ENCODE measurements around the gene LYRM1. TPM values are rescaled to one million over a fixed set of nuclear protein-coding genes. Genes with fewer than 3 reads are reported as not detected.

Gene LYRM1
- total and polyA plus RNA-seq, 2 experiments from 2014 or later = 18.7 to 24.8 TPM

GRCh38 chr16:20857281-20857680 is 43.3 kb upstream of the LYRM1 start:
- H3K27me3 Mint-ChIP-seq (ENCODE audit: insufficient read depth, low read depth, poor library complexity) = peaks cover 6% of the 10 kb centered on the region
- no peak overlapping the region for H2AFZ ChIP-seq
- H3K9me2 ChIP-seq (ENCODE audit: insufficient read depth) = no peaks in the 10 kb centered on the region
- peak overlapping the region; percentile 36; the same call in 1 of the 2 replicates for H3K4me2 ChIP-seq
- H3K27ac ChIP-seq (ENCODE audit: low read depth) = peak overlapping the region; percentile 84; the same call in 1 of the 2 replicates
- peak overlapping the region; percentile 17; the same call in 1 of the 2 replicates for H3K27ac Mint-ChIP-seq
- peaks cover 20% of the 10 kb centered on the region for H3K36me3 Mint-ChIP-seq (ENCODE audit: low read depth)
- no peaks in the 10 kb centered on the region; the same call in 1 of the 2 replicates for H4K20me1 ChIP-seq (replicated peaks; ENCODE audit: insufficient read depth)
- TF ChIP-seq NANOG (IDR thresholded peaks at IDR 0.05; ENCODE audit: borderline replicate concordance) = no peak
- no peak for TF ChIP-seq CREB1 (CRISPR knock-in tag; IDR thresholded peaks at IDR 0.05; ENCODE audit: low read depth)
- no peak for TF ChIP-seq EZH2phosphoT487 (IDR thresholded peaks at IDR 0.05; ENCODE audit: unreplicated experiment)
- TF ChIP-seq CTCF (conservative IDR thresholded peaks at IDR 0.05; ENCODE audit: low read depth in 2 of 2) = no peak
- no peak for TF ChIP-seq POLR2AphosphoS5 (IDR thresholded peaks at IDR 0.05; ENCODE audit: low read depth)
- no peak for TF ChIP-seq ZNF331 (CRISPR knock-in tag; IDR thresholded peaks at IDR 0.05; ENCODE audit: low read depth)
- TF ChIP-seq ZNF114 (CRISPR knock-in tag; IDR thresholded peaks at IDR 0.05) = no peak
- no peak for TF ChIP-seq REST (IDR thresholded peaks at IDR 0.05; ENCODE audit: unreplicated experiment)
- TF ChIP-seq JUNB (IDR thresholded peaks at IDR 0.05; ENCODE audit: unreplicated experiment) = no peak
- no peak for TF ChIP-seq ETS1 (IDR thresholded peaks at IDR 0.05)
- no peak for TF ChIP-seq STAT1 (IDR thresholded peaks at IDR 0.05; ENCODE audit: unreplicated experiment)
- no peak for TF ChIP-seq EZH2 (IDR thresholded peaks at IDR 0.05; ENCODE audit: low read depth, unreplicated experiment)
- no peak for TF ChIP-seq ZNF462 (CRISPR knock-in tag; IDR thresholded peaks at IDR 0.05)
- no peak overlapping the region for H3K4me3 Mint-ChIP-seq
- peaks cover 39% of the 10 kb centered on the region for H3K4me1 Mint-ChIP-seq
- peaks cover 35% of the 10 kb centered on the region for H3K4me1 ChIP-seq (ENCODE audit: insufficient read depth)
- no peaks in the 10 kb centered on the region; the same call in 1 of the 2 replicates for H3K36me3 ChIP-seq (ENCODE audit: insufficient read depth)
- DNase-seq (ENCODE audit: low spot score) (no peak), ATAC-seq (no peak)
- no peaks in the 10 kb centered on the region for H3K9me3 Mint-ChIP-seq
- H3K4me3 ChIP-seq = no peak overlapping the region
- H3F3A ChIP-seq (replicated peaks; ENCODE audit: low read depth) = no peaks in the 10 kb centered on the region
- H3K27me3 ChIP-seq (ENCODE audit: insufficient read depth) = no peaks in the 10 kb centered on the region
- peaks cover 8% of the 10 kb centered on the region; the same call in 1 of the 2 replicates for H3K79me2 ChIP-seq (replicated peaks; ENCODE audit: insufficient read depth)
